ENCODE data around the gene LRRC4C. TPM values are rescaled to one million over a fixed set of nuclear protein-coding genes. Genes with fewer than 3 reads are reported as not detected.

Gene LRRC4C
- total and polyA plus RNA-seq, 2 experiments from 2014 or later = 0.35 to 1.1 TPM

GRCh38 chr11:41237382-41237781 lies 222.1 kb downstream of the LRRC4C start:
- H3K4me2 ChIP-seq = no peak overlapping the region
- DNase-seq (ENCODE audit: low spot score) (peak; percentile 70), ATAC-seq (no peak)
- H3K36me3 Mint-ChIP-seq (ENCODE audit: low read depth) = no peaks in the 10 kb centered on the region
- H3K27ac Mint-ChIP-seq = no peak overlapping the region
- H3K36me3 ChIP-seq (ENCODE audit: insufficient read depth) = no peaks in the 10 kb centered on the region
- H3K79me2 ChIP-seq (replicated peaks; ENCODE audit: insufficient read depth) = no peaks in the 10 kb centered on the region
- H3K27me3 ChIP-seq (ENCODE audit: insufficient read depth) = no peaks in the 10 kb centered on the region
- no peaks in the 10 kb centered on the region for H4K20me1 ChIP-seq (replicated peaks; ENCODE audit: insufficient read depth)
- no peak overlapping the region for H2AFZ ChIP-seq
- no peak for TF ChIP-seq CREB1 (CRISPR knock-in tag; IDR thresholded peaks at IDR 0.05; ENCODE audit: low read depth)
- no peak for TF ChIP-seq ZNF462 (CRISPR knock-in tag; IDR thresholded peaks at IDR 0.05)
- no peak for TF ChIP-seq ZNF114 (CRISPR knock-in tag; IDR thresholded peaks at IDR 0.05)
- TF ChIP-seq POLR2AphosphoS5 (IDR thresholded peaks at IDR 0.05; ENCODE audit: low read depth) = no peak
- no peak for TF ChIP-seq EZH2 (IDR thresholded peaks at IDR 0.05; ENCODE audit: low read depth, unreplicated experiment)
- no peak for TF ChIP-seq ETS1 (IDR thresholded peaks at IDR 0.05)
- TF ChIP-seq REST (IDR thresholded peaks at IDR 0.05; ENCODE audit: unreplicated experiment) = no peak
- no peak for TF ChIP-seq STAT1 (IDR thresholded peaks at IDR 0.05; ENCODE audit: unreplicated experiment)
- no peak for TF ChIP-seq NANOG (IDR thresholded peaks at IDR 0.05; ENCODE audit: borderline replicate concordance)
- TF ChIP-seq EZH2phosphoT487 (IDR thresholded peaks at IDR 0.05; ENCODE audit: unreplicated experiment) = no peak
- TF ChIP-seq JUNB (IDR thresholded peaks at IDR 0.05; ENCODE audit: unreplicated experiment) = no peak
- no peak for TF ChIP-seq CTCF (conservative IDR thresholded peaks at IDR 0.05; ENCODE audit: low read depth in 2 of 2)
- no peak for TF ChIP-seq ZNF331 (CRISPR knock-in tag; IDR thresholded peaks at IDR 0.05; ENCODE audit: low read depth)
- peaks cover 10% of the 10 kb centered on the region; the same call in 1 of the 2 replicates for H3K4me1 ChIP-seq (ENCODE audit: insufficient read depth)
- no peaks in the 10 kb centered on the region for H3K27me3 Mint-ChIP-seq (ENCODE audit: insufficient read depth, low read depth, poor library complexity)
- H3F3A ChIP-seq (replicated peaks; ENCODE audit: low read depth) = no peaks in the 10 kb centered on the region
- peaks cover 17% of the 10 kb centered on the region for H3K4me1 Mint-ChIP-seq
- no peak overlapping the region for H3K4me3 ChIP-seq
- no peaks in the 10 kb centered on the region for H3K9me3 Mint-ChIP-seq
- no peak overlapping the region for H3K4me3 Mint-ChIP-seq
- H3K9me2 ChIP-seq (ENCODE audit: insufficient read depth) = no peaks in the 10 kb centered on the region
- no peak overlapping the region for H3K27ac ChIP-seq (ENCODE audit: low read depth)

Measured in GM23338 (cell line).